ENCODE data around the gene OLFM2. TPM values are rescaled to one million over a fixed set of nuclear protein-coding genes. Genes with fewer than 3 reads are reported as not detected.
A peak's percentile ranks its signal among the peaks of the same experiment; 100 is the strongest.

Gene OLFM2
- total and polyA plus RNA-seq, 10 donors, result 1.5 to 4.6 (median 2.5) TPM

DNA sequence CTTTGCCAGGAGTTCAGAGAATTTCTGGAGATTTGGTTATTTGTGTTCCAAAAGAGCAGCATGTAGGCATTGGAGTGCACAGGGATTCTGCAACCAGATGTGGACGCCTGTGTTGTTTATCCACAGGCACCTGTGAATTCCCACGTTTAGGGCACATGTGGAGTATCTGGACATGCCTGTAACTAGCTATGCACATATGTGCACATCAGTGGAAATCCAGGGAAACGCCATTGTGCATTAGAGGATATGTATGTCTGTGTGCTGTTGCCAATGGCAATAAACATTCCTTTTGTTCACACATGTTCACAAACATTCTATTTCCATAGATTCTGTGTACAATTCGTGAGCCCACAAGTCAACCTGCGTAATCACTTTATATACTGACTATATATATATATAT is 34.7 kb downstream of the OLFM2 start:
- H3K4me3 ChIP-seq, result no peak overlapping the region
- no peaks in the 10 kb centered on the region for H3K9me3 ChIP-seq
- no peaks in the 10 kb centered on the region for H3K36me3 ChIP-seq
- H3K27ac ChIP-seq, result no peak overlapping the region
- no peak for TF ChIP-seq POLR2A (IDR thresholded peaks at IDR 0.05)
- TF ChIP-seq POLR2AphosphoS5 (IDR thresholded peaks at IDR 0.05), result no peak
- TF ChIP-seq, protein P1, sequence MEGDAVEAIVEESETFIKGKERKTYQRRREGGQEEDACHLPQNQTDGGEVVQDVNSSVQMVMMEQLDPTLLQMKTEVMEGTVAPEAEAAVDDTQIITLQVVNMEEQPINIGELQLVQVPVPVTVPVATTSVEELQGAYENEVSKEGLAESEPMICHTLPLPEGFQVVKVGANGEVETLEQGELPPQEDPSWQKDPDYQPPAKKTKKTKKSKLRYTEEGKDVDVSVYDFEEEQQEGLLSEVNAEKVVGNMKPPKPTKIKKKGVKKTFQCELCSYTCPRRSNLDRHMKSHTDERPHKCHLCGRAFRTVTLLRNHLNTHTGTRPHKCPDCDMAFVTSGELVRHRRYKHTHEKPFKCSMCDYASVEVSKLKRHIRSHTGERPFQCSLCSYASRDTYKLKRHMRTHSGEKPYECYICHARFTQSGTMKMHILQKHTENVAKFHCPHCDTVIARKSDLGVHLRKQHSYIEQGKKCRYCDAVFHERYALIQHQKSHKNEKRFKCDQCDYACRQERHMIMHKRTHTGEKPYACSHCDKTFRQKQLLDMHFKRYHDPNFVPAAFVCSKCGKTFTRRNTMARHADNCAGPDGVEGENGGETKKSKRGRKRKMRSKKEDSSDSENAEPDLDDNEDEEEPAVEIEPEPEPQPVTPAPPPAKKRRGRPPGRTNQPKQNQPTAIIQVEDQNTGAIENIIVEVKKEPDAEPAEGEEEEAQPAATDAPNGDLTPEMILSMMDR (IDR thresholded peaks at IDR 0.05 in 8 of 11, conservative IDR thresholded peaks at IDR 0.05 in 3 of 11), result no peak
- no peaks in the 10 kb centered on the region for H3K4me1 ChIP-seq
- WGBS, 5 donors, result 64 to 79% (median 75%) methylated on average over 5 of the region's 5 CpGs
- H3K27me3 ChIP-seq (replicated peaks in 1 of 7), result peaks cover 0 to 57% (median 12%) of the 10 kb centered on the region in 7 donors
- DNase-seq, result no peak
- intact Hi-C loops (cut with DNase I; ENCODE audit: low total_unique reads), result no loop called here

DNA sequence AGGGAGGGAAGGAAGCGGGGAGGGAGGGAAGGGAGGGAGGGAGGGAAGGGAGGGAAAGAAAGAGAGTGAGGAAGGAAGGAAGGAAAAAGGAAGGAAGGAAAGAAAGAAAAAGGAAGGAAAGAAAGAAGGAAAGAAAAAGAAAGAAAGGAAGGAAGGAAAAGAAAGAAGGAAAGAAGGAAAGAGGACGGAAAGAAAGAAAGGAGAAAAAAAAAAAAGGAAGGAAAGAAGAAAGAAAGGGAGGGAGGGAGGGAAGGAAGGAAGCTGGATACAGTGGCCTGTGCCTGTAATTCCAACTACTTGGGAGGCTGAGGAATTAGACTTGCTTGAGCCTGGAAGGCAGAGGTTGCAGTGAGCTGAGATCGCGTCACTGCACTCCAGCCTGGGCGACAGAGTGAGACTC is 35.3 kb downstream of the OLFM2 start:
- TF ChIP-seq POLR2AphosphoS5 (IDR thresholded peaks at IDR 0.05) (no peak), POLR2A (IDR thresholded peaks at IDR 0.05) (no peak)
- TF ChIP-seq, protein P1 (IDR thresholded peaks at IDR 0.05 in 8 of 11, conservative IDR thresholded peaks at IDR 0.05 in 3 of 11), result no peak
- WGBS, 5 donors, result 70 to 82% (median 72%) methylated on average over 5 of the region's 5 CpGs
- no peak overlapping the region for H3K4me3 ChIP-seq
- intact Hi-C loops (cut with DNase I; ENCODE audit: low total_unique reads), result no loop called here
- no peaks in the 10 kb centered on the region for H3K4me1 ChIP-seq
- peaks cover 0 to 57% (median 12%) of the 10 kb centered on the region in 7 donors for H3K27me3 ChIP-seq (replicated peaks in 1 of 7)
- DNase-seq, result no peak
- no peak overlapping the region for H3K27ac ChIP-seq
- H3K9me3 ChIP-seq, result no peaks in the 10 kb centered on the region
- H3K36me3 ChIP-seq, result no peaks in the 10 kb centered on the region

DNA sequence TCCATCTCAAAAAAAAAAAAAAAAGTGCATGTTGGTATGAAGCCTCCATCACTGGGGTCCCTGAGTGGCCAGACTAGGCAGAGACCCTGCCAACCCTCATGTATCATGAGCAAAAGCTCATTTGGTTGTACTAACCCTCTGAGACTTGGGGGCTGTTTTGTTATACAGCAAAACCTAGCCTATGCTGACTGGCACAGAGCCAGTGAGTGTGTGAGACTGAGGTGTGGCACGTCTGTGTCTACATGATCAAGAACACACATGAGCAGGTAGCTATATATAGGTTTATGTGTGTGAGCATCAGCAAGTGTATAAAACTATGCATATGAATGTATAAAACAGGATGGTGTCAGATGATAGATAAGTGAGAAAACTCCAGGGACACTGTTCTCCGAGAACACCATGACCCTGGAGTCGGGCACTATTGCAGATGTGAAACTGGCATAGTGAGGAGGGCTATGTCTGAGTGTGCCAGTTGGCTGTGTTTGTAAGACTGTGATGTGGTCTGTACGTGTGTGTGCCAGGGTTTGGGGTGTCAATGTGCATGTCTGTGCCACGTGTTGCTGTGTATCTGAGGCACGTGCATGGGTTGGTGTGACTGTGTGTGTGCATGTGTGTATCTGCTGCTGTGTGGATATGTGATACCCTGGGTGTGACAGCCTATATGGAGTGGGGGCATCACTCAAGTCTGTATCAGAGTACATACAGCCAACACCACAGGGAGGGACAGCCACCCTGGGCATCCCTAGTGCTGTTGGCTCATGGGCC is 44.5 kb downstream of the OLFM2 start:
- H3K36me3 ChIP-seq, result no peaks in the 10 kb centered on the region
- no peak for TF ChIP-seq POLR2A (IDR thresholded peaks at IDR 0.05)
- peaks cover 0 to 4% (median 0%) of the 10 kb centered on the region in 7 donors for H3K27me3 ChIP-seq (replicated peaks in 1 of 7)
- no peak overlapping the region for H3K27ac ChIP-seq
- H3K4me1 ChIP-seq, result no peaks in the 10 kb centered on the region
- DNase-seq, result no peak
- H3K9me3 ChIP-seq, result no peaks in the 10 kb centered on the region
- intact Hi-C loops (cut with DNase I; ENCODE audit: low total_unique reads), result no loop called here
- 59 to 74% (median 72%) methylated on average over 5 to 6 of the region's 6 CpGs for WGBS, 5 donors
- no peak overlapping the region for H3K4me3 ChIP-seq

DNA sequence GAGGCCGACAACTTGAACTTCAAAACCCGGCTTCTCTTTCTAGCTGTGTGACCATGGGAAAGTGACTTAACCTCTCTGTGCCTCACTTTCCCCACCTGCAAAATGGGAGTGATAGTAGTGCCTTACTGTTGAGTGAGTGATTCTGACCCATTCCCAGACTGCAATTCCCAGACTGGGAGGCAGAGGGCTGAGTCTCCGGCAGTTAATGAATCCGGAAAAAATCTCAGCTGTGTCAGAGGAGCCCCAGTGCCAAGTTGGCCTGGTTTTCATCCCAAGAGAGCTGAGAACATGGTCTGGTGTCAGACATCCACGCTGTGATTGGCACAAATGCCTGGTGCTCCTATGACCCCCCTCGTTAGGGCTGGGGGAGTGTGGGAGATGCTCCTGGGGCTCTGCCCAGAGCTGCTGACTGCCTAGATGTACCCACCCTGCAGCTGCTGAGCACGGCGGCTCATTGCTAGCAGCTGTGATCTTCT is 51.2 kb downstream of the OLFM2 start:
- Histone ChIP-seq H3K27ac (no peak overlapping the region), H3K27me3 (replicated peaks in 1 of 7) (peaks cover 0 to 8% (median 0%) of the 10 kb centered on the region in 7 donors), H3K4me1 (no peaks in the 10 kb centered on the region), H3K36me3 (no peaks in the 10 kb centered on the region), H3K9me3 (no peaks in the 10 kb centered on the region), H3K4me3 (no peak overlapping the region)
- intact Hi-C loops (cut with DNase I; ENCODE audit: low total_unique reads), result no loop called here
- WGBS, 5 donors, result 45 to 81% (median 69%) methylated on average over 5 to 8 of the region's 8 CpGs
- no peak for DNase-seq
- no peak for TF ChIP-seq POLR2A (IDR thresholded peaks at IDR 0.05)
- TF ChIP-seq POLR2AphosphoS5 (IDR thresholded peaks at IDR 0.05), result no peak
- TF ChIP-seq, protein P1 (IDR thresholded peaks at IDR 0.05 in 8 of 11, conservative IDR thresholded peaks at IDR 0.05 in 3 of 11), result peak in 2 of 11 experiments; percentile 12 to 15

Measured in spleen (tissue), 11 donors.